NCI-H2107 (cell line): ENCODE measurements around the gene TCERG1L.
"Not testable (repeated sequence)": the region's sequence is repeated elsewhere in the genome, so short reads cannot be mapped to it uniquely, and the experiment has no call there.

Experiments used
- DNase-seq: peaks from one replicate; lab custom pipeline; 2025; lab: John Stamatoyannopoulos, UW

Gene TCERG1L

GRCh38 chr10:131248376-131249165 lies 63.0 kb downstream of the TCERG1L start:
- DNase-seq, result no peak

GRCh38 chr10:131247873-131248272 lies 63.6 kb downstream of the TCERG1L start:
- DNase-seq, result no peak

GRCh38 chr10:131246775-131247174 lies 64.7 kb downstream of the TCERG1L start:
- no peak for DNase-seq

GRCh38 chr10:131246089-131246488 lies 65.4 kb downstream of the TCERG1L start:
- no peak for DNase-seq

- no peak for DNase-seq
Observed at GRCh38 chr10:131245475-131246059, 66.0 kb downstream of the TCERG1L start.

- no peak for DNase-seq
Observed at GRCh38 chr10:131244836-131245235, 66.7 kb downstream of the TCERG1L start.

GRCh38 chr10:131243076-131243475 lies 68.4 kb downstream of the TCERG1L start:
- no peak for DNase-seq

- no peak for DNase-seq
Observed at GRCh38 chr10:131242007-131242406, 69.5 kb downstream of the TCERG1L start.

GRCh38 chr10:131240691-131241090 lies 70.8 kb downstream of the TCERG1L start:
- DNase-seq, result no peak

- no peak for DNase-seq
Observed at GRCh38 chr10:131239926-131240325, 71.6 kb downstream of the TCERG1L start.

- no peak for DNase-seq
Observed at GRCh38 chr10:131239450-131239849, 72.1 kb downstream of the TCERG1L start.

- peak; percentile 45 for DNase-seq
Observed at GRCh38 chr10:131238669-131239280, 72.7 kb downstream of the TCERG1L start.

GRCh38 chr10:131237991-131238651 lies 73.4 kb downstream of the TCERG1L start:
- no peak for DNase-seq

- DNase-seq, result not testable (repeated sequence)
Observed at GRCh38 chr10:131234606-131235005, 76.9 kb downstream of the TCERG1L start.

- no peak for DNase-seq
Observed at GRCh38 chr10:131233611-131234258, 77.8 kb downstream of the TCERG1L start.

GRCh38 chr10:131231965-131232541 lies 79.5 kb downstream of the TCERG1L start:
- no peak for DNase-seq

- DNase-seq, result no peak
Observed at GRCh38 chr10:131231323-131231964, 80.1 kb downstream of the TCERG1L start.

- no peak for DNase-seq
Observed at GRCh38 chr10:131230641-131231322, 80.7 kb downstream of the TCERG1L start.

GRCh38 chr10:131230166-131230565 lies 81.4 kb downstream of the TCERG1L start:
- DNase-seq, result no peak

- DNase-seq, result no peak
Observed at GRCh38 chr10:131227163-131227740, 84.3 kb downstream of the TCERG1L start.
